NAMALWA (cell line): ENCODE data around the gene NQO1.
A peak's percentile ranks its signal among the peaks of the same experiment; 100 is the strongest.
"Not testable (repeated sequence)": the region's sequence is repeated elsewhere in the genome, so short reads cannot be mapped to it uniquely, and the experiment has no call there.

ENCODE experiments used
- DNase-seq: peaks from one replicate; pipeline ENCODE4 v3.0.0-alpha.2; 2015; ENCODE audit warnings: low spot score

The NQO1 gene

DNA sequence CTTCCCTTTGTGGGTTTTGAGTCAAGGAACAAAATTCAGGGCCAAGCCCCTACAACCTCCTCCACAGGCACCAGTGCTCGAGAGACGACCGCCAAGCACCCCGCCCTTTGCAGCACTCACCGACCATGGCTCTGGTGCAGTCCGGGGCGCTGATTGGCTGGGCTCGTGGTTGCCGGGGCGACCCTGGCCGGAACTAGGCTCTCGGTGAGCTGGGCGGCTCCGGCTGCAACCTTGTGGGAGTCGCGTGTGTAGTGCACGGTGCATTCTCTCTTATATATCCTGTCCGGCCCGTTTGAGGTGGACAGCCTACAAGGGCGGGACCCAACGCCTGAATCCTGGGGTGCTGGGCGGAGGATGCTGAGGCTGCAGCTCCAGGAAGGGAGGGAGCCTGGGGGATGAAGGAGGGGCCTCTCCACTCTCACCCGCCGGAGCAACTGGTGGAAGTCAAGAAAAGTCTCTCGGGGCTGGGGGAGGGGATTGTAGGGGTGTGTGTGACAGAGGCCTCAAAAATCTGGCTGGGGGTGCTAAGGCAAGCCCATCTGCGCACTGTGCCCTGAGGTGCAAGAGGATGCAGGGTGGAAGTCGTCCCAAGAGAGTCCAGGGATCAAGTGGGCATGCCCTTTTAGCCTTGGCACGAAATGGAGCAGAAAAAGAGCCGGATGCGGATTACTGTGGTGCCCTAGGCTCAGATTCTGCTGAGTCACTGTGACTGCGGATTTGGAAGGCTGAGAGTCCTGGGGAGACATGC is at the start of gene NQO1:
TSS of gene NQO1 (minus strand) at position 248 of the 748 bp plus-strand sequence. CDS start at position 127, 121 bp downstream.
- peak; percentile 92 for DNase-seq

DNA sequence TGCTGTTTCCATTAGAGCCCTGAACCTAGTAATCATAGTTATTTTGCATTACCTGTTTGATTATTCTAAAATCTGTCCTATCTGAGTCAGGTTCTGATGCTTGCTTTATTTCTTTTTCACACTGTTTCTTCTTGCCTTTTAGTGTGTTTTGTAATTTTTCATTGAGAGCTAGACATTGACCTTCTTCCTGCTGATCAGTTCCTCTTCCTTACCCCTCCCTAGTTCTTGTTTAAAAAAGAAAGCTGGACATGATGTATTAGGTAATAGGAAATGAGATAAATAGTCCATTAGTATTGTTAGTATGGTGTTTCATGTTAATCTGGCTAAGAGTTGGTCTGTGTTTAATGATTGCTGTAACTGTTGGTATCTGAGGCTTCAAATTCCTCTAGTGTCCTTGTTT is 49.2 kb upstream of the NQO1 start:
- no peak for DNase-seq

DNA sequence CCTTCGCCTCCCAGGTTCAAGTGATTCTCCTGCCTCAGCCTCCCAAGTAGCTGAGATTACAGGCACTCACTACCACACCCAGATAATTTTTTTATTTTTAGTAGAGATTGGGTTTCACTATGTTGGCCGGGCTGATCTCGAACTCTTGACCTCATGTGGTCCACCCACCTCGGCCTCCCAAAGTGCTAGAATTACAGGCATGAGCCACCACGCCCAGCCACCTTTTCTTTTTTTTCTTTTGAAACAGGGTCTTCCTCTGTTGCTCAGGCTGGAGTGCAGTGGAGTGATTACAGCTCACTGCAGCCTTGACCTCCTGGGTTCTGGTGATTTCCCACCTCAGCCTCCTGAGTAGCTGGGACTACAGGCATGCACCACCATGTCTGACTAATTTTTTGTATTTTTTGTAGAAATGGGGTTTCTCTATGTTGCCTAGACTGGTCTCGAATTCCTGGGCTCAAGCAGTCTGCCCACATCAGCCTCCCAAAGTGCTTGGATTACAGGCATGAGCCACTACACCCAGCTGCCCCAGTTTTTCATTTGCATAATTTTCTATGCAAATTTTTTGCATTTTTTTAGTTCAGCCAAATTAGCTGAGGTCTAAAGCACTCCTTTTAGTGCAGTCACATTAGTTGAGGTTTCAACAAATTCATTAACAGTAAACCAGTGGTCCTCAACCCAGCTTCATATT is 47.0 kb upstream of the NQO1 start:
- peak; percentile 83 for DNase-seq

DNA sequence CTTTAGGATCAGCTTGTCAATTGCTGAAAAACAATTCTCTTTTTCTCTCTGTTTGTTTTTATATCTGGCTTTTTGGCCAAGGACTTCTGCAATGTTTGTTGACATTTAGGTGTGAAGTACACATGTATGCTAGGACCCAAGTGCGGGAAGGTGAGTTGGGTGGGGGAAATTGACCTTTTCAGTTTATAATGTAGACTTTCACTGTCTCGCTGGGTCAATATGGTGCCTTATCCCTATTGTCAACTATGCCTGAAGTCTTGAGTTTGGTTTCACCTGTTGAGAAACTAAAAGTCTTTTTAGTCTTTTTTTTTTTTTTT is 45.2 kb upstream of the NQO1 start:
- no peak for DNase-seq

DNA sequence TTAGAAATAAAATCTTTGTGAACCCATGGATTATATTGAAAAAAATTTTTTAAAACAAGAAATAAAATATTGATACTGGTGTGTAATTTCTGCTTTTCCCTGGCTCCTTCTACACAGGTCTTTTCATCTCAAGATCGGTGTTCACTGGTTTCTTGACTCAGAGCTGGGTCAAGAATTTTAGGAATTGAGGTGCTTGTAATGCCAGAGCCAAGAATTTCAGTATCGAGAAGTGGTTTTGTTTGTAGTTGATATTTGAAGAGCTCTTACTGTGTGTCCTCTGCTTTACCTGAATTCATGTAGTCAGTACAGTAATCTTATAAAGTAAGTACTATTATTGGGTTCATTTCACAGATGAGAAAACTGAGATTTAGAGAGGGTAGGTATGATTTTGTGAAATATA is 43.0 kb upstream of the NQO1 start:
- DNase-seq, result no peak

DNA sequence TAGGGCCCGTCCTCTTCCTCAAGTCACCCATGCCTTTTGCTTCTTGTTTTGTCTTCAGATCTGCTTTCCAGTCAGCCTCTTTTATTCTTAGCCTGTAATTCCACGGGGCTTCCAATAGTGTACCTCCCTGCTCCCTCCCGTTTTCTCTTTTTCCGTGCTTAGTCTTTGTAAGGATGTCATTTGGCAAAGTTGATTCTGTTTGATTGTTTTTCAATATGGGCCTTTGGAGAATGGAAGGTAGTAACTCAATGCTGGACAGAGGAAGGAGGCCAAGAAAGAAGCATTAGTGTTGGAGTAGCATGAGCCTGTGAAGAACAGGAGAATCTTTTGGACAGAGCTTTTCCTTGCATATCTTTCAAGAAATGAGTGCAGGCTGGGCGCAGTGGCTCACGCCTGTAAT is 42.3 kb upstream of the NQO1 start:
- no peak for DNase-seq

DNA sequence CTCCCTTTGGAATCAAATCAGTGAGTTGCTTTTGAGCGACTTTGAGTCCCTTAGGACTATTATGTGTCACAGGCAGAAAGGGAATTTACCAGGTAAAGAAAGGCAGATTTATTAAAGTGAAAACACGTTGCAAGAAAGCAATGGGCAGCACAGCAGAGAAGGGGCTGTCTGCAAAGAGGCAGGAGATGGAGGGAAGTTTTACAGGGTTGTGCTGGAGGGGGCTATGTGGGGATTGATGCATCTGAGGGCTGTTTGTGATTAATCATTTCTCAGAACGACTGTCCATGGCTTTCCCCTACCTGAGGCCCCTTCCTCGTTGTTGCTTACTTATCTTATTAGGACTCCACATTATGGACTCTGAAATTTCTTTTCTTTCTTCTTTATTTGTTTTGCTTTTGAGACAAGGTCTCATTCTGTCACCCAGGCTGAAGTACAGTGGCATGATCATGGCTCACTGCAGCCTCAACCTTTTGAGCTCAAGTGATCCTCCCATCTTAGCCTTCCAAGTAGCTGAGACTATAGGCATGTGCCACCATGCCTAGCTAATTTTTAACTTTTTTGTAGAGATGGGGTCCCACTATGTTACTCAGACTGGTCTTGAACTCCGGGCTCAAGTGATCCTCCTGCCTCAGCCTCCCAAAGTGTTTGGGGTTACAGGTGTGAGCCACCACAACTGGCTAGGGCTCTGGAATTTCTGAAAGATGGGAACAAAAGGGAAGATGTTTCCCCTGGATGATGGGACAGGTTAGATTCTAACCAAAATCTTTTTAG is 41.3 kb upstream of the NQO1 start:
- DNase-seq, result no peak

DNA sequence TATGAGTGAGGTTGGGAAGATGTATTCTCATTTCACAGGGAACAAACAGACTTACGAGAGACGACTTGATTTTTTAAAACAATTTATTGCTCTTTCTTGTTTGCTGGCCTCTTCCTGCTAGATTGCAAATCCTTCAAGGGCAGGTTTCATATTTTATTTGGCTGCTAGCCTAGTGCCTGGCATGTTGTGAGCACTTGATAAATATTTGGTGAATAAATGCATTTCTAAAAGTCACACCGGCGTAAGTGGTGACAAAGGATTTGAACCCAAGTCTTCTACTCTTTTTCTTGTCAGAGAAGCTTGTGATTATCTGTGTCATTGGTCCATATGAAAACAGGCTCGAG is 37.2 kb upstream of the NQO1 start:
- DNase-seq, result no peak

DNA sequence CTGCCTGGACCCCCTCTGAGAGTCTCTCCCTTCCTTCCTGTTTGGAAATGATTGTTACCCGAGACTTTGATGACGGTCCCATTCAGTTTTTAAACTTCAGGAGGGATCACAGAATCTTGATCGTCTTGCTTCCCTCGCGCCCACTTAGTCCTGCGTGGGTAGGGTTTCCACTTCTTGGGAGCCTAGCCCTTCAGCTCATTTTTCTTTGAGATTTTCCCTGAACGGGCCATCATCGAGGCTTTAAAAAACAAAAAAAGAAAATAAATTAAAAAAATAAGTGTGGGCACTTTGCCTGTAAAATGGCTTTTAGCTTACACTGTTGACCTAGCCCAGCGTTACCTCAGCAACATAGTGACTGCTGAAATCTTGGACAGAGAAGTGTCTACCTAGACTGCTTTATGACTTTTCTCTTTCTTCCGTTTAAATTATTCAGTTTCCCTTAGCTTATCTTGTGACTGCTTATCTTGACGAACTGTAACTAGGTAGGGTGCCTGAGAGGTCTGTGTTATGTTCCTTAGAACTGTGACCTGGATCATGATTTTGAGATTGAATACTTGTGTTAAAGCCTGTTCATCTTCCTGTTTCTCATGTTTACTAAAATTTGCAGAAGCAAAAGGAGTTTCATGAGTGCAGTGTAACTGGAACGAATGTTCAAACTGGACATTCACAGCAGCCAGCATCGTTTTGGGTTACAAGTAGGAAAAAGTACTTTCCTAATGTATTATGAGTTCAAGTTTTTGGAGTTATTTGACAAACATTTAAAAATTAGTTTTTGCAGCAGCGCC is 36.6 kb upstream of the NQO1 start:
- peak; percentile 66 for DNase-seq

DNA sequence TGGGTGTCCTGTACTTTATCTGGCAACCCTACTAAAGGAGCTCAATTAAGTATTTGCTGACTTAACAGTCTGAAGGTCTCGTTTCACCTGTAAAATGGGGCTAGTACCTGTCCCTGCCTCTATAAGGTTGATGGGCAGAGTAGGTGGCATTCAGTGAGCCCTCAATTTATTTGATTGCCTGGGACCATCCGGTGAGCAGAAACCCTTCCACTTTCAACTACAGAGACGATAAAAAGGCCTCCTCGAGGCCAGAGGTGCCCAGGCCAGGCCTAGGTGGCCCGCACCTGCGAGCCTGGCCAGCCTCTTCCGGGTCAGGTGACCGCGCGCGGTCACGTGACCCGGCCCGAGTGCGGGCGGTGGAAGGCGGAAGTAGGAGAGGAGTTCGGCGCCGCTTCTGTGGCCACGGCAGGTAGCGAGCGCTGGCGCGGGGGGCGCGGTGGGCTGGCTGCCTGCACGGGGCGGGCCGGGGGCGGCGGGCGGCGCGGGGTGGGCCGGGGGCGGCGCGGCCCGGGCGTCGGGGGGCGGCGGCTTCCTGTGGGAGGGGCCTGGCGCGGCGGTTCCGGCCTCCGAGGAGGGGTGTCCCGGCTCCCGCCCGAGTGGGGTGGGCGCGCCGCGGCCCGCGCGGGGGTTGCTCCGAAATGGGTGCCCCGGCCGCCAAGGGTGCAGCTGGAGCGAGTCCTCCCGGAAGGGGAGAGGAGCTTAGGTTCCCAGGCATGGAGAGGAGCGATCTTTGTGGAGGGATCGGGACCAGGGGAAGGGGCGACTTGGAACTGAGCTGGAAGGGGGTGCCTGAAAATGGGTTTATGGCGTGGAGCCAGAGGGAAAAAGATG is 35.8 kb upstream of the NQO1 start, which contains the start of gene WWP2:
TSS of gene WWP2 (plus strand) at position 350 of the 831 bp plus-strand sequence. CDS start 24,679 bp downstream, outside the sequence.
- peak; percentile 89 for DNase-seq

DNA sequence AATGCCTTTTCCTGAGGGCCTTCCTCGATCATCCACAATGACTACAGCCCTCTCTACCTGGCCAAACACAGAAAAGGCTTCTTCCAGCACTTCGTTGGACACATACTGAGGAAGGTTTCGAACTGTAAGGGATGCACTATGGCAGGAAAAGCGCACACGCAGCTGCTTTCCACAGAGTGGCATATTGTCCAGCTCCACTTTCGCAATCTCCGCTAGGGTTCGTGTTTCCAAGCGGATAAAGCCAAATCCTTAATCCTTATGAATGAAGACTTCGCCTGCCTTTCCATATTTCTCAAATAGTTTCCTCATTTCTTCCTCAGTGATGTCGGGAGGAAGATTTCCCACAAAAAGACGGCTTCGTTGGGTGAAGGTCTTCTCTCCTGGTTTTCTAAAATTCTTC is 31.0 kb upstream of the NQO1 start:
- not testable (repeated sequence) for DNase-seq

DNA sequence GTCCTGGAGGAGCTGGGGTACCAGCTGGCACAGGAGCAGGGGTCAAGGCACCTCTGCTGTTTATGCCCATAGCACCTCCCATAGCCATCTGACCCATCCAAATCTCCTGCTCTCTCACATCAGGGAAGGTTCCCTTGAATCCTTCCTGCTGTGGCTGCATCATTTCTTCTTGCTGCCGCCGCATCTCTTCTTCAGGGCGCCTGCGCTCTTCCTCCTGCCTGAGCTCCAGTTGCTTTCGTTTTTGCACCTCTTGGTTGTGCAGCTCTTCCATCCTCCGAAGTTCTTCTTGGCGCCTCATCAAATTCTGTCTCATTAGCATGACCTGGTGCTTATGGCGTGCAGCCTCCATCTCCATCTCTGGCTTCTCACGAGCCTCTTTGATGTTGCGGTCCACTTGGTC is 30.3 kb upstream of the NQO1 start:
- DNase-seq, result no peak

DNA sequence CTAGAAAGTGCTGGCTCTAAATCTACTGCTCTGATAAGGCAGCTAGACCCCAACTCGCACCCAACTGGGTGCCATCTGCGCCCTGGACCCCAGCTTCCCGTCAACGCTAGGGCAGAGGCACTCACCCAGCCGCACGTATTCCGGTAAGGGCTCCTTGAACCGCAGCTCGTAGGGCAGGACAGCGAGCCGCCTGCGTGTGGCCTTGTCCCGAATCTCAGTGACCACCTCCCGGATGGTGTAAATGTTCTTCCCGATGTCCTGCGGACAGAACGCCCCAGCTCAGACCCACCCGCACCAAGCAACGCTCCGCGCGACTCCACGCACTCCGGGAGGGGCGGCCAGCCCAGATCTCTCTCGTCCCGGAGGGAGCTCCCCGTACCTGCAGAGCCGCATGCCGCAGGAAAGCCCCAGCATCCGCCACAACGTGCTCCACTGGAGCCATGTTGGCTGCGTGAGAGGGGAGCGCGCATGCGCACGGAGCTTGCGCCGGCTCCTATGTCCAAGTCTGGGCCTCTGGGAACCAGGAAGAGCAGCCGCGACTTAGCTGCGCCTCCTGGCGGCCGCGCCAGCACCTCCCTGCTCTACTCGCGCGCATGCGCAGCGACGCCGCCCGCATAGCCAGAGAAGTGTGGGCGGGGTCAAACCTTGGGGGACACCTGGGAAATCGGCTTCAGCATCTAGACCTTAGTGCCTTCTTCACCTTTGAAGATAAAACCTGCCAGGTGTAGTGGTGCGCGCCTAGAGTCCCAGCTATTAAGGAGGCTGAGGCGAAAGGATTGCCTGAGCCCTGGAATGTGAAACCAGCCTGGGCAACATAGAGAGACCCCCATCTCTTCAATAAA is 28.3 kb upstream of the NQO1 start, which contains the start of gene NOB1:
TSS of gene NOB1 (minus strand) at position 458 of the 842 bp plus-strand sequence. CDS start at position 442, 16 bp downstream.
- peak; percentile 98 for DNase-seq

DNA sequence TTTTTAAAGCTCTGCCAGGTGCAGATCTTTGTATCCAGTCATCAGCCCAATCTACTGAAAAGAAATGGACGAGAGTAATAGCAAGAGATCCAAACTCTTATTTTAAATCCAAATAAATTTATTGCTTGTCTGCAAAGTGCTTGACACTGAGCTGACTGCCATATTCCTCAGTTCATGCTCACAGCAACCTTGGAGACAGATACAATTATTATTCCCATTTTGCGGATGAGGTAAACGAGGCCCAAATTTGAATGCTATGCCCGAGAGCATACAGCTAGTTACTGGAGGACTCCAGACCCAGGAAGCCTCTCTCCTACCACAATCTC is 27.7 kb upstream of the NQO1 start:
- DNase-seq, result no peak

DNA sequence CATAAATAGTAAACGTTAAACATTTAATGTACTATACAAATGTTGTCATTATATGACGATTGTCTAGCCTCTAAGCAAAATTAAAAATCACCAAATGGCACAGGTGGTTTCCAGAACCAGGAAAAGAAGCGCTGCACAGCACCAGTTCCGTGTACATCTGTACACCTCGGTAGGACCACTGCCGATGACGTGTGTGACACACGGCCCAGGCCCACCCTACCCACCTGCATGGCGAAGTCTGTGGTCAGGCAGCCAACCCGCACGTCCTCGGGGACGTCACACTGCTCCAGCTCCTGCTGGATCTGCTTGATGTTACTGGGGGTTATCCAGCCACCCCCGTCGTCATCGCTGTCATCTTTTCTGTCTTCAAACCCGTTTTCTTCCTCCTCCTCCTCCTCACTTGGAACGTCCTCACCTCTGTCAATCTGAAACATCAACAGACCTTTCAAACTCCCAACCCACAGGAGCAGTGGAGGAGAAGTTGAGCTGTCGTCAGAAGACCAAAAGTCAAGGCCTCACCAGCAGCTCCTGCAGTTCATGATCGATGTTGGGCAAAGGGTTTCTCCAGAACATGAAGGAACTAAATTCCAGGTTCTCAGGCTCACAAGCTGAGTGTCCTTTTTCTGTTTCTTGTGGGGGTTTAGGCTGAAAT is 22.5 kb upstream of the NQO1 start:
- no peak for DNase-seq

DNA sequence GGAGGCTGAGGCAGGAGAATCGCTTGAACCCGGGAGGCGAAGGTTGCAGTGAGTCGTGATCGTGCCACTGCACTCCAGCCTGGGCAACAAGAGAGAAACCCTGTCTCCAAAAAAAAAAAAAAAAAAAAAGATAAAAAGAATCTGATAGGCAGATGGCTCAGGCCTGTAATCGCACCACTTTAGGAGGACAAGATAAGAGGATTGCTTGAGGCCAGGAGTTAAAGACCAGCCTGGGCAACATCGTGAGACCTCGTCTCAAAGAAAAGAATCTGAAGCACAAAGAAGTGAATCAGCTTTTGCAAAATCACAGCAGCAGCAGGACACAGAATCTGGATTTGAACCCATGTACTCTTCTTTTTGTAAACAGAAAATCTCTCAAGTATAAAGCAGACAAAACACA is 20.8 kb upstream of the NQO1 start:
- DNase-seq, result no peak

DNA sequence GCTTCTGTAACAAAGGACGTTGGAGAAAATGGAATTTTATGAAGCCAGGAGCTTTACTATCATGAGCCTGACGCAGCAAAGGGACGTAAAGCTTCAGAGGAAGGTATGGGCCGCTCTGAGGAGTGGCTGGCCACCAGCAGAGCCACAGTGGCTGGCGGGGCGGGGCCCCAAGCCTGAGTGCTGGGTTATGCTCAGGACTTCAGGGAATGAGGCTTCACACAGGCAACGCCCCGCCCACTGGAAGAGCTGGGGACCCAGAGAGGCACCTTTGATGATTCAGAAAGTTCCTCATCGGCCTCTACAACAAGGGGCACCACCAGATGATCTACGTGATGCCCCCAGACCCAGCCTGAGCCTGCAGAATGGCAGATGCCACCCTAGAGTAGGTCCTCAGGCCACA is 19.6 kb upstream of the NQO1 start:
- DNase-seq, result no peak

DNA sequence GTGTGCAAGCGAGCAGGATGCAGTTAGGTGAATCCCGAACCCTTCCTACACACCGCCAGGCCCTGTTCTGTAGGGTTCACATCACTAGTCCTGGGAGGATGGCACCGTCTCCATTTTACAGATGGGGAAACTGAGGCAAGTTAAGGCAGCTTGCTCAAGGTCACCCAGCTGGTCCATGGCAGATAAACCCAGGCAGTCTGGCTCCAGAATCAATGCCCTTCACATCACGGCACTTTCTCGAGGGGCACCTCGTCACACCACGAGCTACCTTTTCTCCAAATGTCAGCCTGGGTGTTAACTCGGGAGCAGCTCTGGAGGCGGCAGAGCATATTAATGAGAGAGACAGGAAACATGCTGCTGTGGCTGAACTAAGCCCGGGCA is 18.9 kb upstream of the NQO1 start:
- no peak for DNase-seq

DNA sequence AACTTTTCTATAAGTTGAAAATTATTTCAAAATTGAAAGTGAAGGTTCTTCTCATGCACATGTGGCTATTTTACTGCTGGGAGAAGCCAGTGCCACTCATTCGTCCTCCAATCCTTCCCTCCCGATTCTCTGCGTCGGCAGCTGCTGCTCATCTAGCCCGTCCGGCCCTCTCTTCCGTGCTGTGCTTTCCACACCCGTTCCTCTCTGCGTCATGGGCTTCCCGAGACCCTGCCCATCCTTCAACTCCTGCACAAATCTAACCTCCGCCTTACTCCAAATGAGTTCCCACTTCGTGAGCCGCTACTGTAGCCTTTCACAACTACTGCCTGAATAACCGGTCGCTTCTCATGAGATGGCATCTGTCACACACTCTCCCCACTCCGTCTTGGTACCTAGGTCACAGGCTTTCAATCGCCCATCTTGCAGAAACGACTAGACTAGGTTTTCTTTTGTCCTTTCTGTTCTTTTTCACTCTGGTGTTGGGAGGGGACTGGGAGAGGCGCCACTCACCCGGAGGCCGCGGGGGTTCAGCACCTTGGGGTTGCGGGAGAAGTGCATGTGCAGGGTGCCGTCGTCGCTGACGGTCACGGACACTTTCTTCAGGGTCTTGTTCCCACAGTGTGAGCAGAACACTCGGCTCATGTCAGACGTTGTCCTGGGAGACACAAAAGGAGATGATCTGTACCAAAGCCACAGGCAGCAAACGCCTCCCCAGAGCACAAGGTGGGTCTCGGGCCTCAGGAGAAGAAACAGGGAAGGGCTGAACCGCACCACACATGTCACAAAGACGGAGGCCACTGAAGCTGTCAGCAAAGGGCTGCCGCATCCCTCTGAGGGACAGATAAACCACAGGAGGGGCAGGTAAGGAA is 18.2 kb upstream of the NQO1 start:
- DNase-seq, result no peak
